ENCODE results near the gene RASGRP4. TPM values are rescaled to one million over a fixed set of nuclear protein-coding genes. Genes with fewer than 3 reads are reported as not detected.

The RASGRP4 gene
- polyA plus RNA-seq, 3 donors = 30.2 to 141 (median 50.3) TPM

DNA sequence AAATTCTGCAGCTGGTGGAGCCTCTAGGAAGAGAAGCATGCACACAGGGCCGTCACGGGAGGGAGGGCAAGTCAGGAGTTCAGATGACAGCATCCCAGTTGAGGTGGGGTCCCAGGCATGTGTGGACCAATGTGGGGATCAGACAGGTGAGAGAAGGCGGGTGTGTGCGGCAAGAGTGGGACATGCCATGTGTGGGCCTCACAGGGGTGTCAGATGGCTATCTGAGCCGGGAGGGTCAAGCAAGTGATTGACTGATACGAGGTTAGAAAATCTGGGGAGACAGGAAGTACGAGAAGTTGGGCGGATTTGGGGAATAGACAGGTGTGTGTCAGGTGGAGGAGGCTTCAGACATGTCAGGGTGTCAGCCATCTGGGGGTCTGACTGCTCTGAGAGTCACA, 8.9 kb downstream of the RASGRP4 start:
- Histone ChIP-seq H3K27ac (ENCODE audit: low read depth in 1 of 2, low read length in 2 of 2) (peak overlapping the region; percentile 86 to 92), H3K27me3 (ENCODE audit: control insufficient read depth in 2 of 2, insufficient read depth in 2 of 2, low read length in 2 of 2) (no peaks in the 10 kb centered on the region), H3K4me3 (replicated peaks in 1 of 3; ENCODE audit: low read depth in 2 of 3, low read length in 3 of 3) (peak overlapping the region in 1 of 3 experiments; percentile 83), H3K9ac (ENCODE audit: insufficient read depth, low read length, poor library complexity, severe bottlenecking) (peak overlapping the region; percentile 53), H3K79me2 (ENCODE audit: insufficient read depth, low read length) (peaks cover 9% of the 10 kb centered on the region), H4K20me1 (ENCODE audit: insufficient read depth, low read length) (peaks cover 13% of the 10 kb centered on the region), H3K36me3 (replicated peaks in 1 of 2; ENCODE audit: control insufficient read depth in 1 of 2, insufficient read depth in 2 of 2, low read length in 2 of 2) (peaks cover 58 to 83% of the 10 kb centered on the region in 2 donors), H2AFZ (ENCODE audit: insufficient read depth, low read depth, low read length, poor library complexity, severe bottlenecking) (no peak overlapping the region), H3K4me2 (replicated peaks; ENCODE audit: extremely low read depth, low read length, poor library complexity, severe bottlenecking) (peak overlapping the region; percentile 84), H3K4me1 (ENCODE audit: control insufficient read depth in 1 of 2, insufficient read depth in 2 of 2, low read length in 2 of 2) (peaks cover 15 to 21% of the 10 kb centered on the region in 2 donors), H3K9me3 (replicated peaks in 1 of 2; ENCODE audit: control insufficient read depth in 1 of 2, insufficient read depth in 1 of 2, low read length in 2 of 2) (no peaks in the 10 kb centered on the region)
- TF ChIP-seq, protein P1, sequence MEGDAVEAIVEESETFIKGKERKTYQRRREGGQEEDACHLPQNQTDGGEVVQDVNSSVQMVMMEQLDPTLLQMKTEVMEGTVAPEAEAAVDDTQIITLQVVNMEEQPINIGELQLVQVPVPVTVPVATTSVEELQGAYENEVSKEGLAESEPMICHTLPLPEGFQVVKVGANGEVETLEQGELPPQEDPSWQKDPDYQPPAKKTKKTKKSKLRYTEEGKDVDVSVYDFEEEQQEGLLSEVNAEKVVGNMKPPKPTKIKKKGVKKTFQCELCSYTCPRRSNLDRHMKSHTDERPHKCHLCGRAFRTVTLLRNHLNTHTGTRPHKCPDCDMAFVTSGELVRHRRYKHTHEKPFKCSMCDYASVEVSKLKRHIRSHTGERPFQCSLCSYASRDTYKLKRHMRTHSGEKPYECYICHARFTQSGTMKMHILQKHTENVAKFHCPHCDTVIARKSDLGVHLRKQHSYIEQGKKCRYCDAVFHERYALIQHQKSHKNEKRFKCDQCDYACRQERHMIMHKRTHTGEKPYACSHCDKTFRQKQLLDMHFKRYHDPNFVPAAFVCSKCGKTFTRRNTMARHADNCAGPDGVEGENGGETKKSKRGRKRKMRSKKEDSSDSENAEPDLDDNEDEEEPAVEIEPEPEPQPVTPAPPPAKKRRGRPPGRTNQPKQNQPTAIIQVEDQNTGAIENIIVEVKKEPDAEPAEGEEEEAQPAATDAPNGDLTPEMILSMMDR (IDR thresholded peaks at IDR 0.05) = no peak
- no peak for DNase-seq
- peaks cover 27% of the 10 kb centered on the region for H3K4me1 Mint-ChIP-seq
- peaks cover 0 to 2% (median 0%) of the 10 kb centered on the region in 7 donors for H3K9me3 Mint-ChIP-seq
- H3K36me3 Mint-ChIP-seq = peaks cover 62 to 75% of the 10 kb centered on the region in 2 donors
- intact Hi-C loops (cut with micrococcal nuclease) = loop anchor here in 1 of 2 donors (5.0 kb wide), 1 partner anchor 200 kb away; the partner anchor contains the start of genes EIF3K and MAP4K1
- peak overlapping the region in 1 of 2 donors; percentile 96 for H3K4me3 Mint-ChIP-seq
- H3K27ac Mint-ChIP-seq = peak overlapping the region; percentile 93 to 99 (median 99)
- WGBS (ENCODE audit: insufficient coverage) = 86% methylated on average over 7 of the region's 8 CpGs
- peaks cover 0 to 3% (median 0%) of the 10 kb centered on the region in 3 donors for H3K27me3 Mint-ChIP-seq (ENCODE audit: low read depth in 3 of 3)

DNA sequence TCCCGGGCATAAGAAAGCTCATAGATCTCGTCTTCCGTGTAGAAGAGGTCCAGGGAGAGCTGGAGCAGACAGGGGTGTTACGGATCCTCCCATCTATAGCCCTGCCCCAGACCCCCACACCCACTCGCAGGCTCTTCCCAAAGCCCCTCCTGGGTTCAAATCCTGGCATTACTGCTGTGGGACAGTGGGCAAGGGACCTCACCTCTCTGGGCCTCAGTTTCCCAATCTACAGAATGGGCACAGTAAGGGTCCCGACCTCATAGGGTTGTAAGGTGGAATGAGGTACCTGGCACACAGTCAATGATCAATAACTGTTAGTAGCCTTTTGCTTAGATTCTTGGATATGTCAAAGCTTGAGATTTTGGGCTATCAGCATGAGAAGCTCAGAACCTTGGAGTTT, 12.6 kb downstream of the RASGRP4 start:
- H3K4me3 ChIP-seq (replicated peaks in 1 of 3; ENCODE audit: low read depth in 2 of 3, low read length in 3 of 3) = no peak overlapping the region
- H3K27ac ChIP-seq (ENCODE audit: low read depth in 1 of 2, low read length in 2 of 2) = no peak overlapping the region
- DNase-seq = no peak
- H3K27me3 ChIP-seq (ENCODE audit: control insufficient read depth in 2 of 2, insufficient read depth in 2 of 2, low read length in 2 of 2) = no peaks in the 10 kb centered on the region
- no peak overlapping the region for H3K9ac ChIP-seq (ENCODE audit: insufficient read depth, low read length, poor library complexity, severe bottlenecking)
- H3K4me1 Mint-ChIP-seq = peaks cover 29% of the 10 kb centered on the region
- H3K36me3 ChIP-seq (replicated peaks in 1 of 2; ENCODE audit: control insufficient read depth in 1 of 2, insufficient read depth in 2 of 2, low read length in 2 of 2) = peaks cover 67 to 84% of the 10 kb centered on the region in 2 donors
- WGBS (ENCODE audit: insufficient coverage) = 83% methylated on average over 1 of the region's 6 CpGs
- no peak overlapping the region for H3K4me2 ChIP-seq (replicated peaks; ENCODE audit: extremely low read depth, low read length, poor library complexity, severe bottlenecking)
- H3K4me3 Mint-ChIP-seq = no peak overlapping the region
- H3K27ac Mint-ChIP-seq = no peak overlapping the region
- peaks cover 37% of the 10 kb centered on the region for H4K20me1 ChIP-seq (ENCODE audit: insufficient read depth, low read length)
- H3K36me3 Mint-ChIP-seq = peaks cover 66 to 84% of the 10 kb centered on the region in 2 donors
- no peaks in the 10 kb centered on the region for H3K9me3 ChIP-seq (replicated peaks in 1 of 2; ENCODE audit: control insufficient read depth in 1 of 2, insufficient read depth in 1 of 2, low read length in 2 of 2)
- intact Hi-C loops (cut with micrococcal nuclease) = no loop called here
- peaks cover 0 to 3% (median 0%) of the 10 kb centered on the region in 3 donors for H3K27me3 Mint-ChIP-seq (ENCODE audit: low read depth in 3 of 3)
- peaks cover 0 to 6% (median 0%) of the 10 kb centered on the region in 7 donors for H3K9me3 Mint-ChIP-seq
- H3K4me1 ChIP-seq (ENCODE audit: control insufficient read depth in 1 of 2, insufficient read depth in 2 of 2, low read length in 2 of 2) = peaks cover 17 to 26% of the 10 kb centered on the region in 2 donors
- TF ChIP-seq, protein P1 (IDR thresholded peaks at IDR 0.05) = no peak
- no peak overlapping the region for H2AFZ ChIP-seq (ENCODE audit: insufficient read depth, low read depth, low read length, poor library complexity, severe bottlenecking)
- H3K79me2 ChIP-seq (ENCODE audit: insufficient read depth, low read length) = peaks cover 4% of the 10 kb centered on the region

Data from CD14-positive monocyte (primary cell).